Midbrain (tissue), 1 donor: ENCODE data around the gene COQ7.

Experiments used
- DNase-seq: peaks from one replicate; lab custom pipeline; 2025; lab: John Stamatoyannopoulos, UW

COQ7 gene

DNA sequence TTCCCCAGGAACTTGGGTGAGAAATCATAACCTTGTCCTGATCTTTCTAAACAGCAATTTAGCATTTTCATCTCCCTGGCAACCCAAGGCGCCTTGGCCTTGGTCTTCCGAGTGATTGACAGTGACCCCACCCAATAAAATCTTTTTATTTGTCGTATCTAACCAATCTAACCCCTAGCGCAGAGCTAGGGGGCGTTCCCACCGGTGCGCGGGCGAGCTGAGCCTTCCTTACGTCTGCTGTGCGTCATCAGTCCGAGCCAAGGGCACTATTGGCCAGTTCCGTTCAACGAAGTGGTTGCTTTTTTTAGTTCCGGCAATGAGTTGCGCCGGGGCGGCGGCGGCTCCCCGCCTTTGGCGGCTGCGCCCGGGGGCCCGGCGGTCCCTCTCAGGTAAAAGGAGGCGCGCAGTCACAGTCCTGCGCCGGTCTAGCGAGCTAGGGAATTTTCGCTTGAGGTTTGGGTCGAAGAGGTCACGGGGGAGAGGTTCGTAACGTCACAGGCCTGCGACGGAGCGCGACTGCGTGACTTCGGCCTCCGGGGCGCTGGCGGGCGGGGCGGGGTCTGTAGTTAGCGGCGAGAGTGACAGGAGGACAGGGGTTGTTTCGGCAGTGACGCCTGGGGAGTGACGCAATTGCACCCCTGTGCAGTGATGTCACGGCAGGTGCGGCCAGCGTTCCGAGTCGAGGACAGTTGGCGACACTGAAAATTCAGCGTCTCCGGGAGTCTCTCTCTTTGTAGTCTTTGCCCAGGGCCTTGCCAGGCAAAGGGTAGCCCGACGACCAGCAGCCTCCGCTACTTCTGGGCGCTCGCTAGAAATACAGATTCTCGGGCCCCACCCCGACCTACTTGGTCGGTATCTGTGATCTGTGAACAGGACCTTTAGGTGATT, at the start of gene COQ7:
Gene COQ7, plus strand, starts transcription at position 266 of the 888 bp plus-strand sequence. Its CDS starts 51 bp downstream, at position 317.
- DNase-seq = peak; percentile 97

- no peak for DNase-seq
These were observed 46.7 kb upstream of the COQ7 start for GRCh38 chr16:19020689-19021088.

DNA sequence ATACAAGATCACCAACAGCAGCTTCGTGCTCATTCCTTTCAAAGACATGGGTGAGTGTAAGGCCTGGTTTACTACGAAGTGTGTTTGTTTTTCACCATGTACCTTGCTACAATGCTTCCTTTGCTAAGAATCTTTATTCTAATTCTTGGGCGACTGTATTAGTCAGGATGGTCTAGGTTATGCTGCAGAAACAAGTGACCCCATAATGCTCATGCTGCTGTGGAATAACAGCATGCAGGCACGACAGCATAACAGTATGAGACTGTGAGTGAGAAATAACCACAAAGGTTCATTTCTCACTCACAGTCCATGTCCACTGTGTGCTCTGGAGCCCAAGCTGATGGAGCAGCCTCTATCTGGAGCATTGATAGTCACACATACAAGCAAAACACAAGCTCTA, 45.7 kb upstream of the COQ7 start:
- no peak for DNase-seq

- no peak for DNase-seq
These were observed 40.0 kb upstream of the COQ7 start for GRCh38 chr16:19027416-19027815.

- no peak for DNase-seq
These were observed 37.4 kb upstream of the COQ7 start for GRCh38 chr16:19029980-19030379.

- no peak for DNase-seq
These were observed 35.7 kb upstream of the COQ7 start for GRCh38 chr16:19031738-19032137.

DNA sequence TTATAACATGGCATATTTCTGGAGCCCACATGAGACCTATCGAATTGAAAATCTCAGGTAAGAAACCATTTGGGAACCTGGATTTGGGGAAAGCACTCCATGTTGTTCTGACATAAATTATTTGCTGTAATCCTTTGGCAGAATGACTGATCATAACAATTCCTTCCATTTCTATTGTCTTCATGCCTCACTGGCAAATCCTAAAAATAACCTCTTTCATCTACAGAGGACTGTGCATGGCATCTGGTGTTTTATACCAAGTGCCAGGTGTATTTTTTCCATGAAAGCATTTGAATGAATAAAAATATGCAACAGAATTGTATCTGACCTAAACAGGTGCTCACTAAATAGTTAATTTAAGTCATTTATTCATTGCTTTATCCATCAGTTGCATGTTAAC, 33.7 kb upstream of the COQ7 start:
- DNase-seq = no peak

DNA sequence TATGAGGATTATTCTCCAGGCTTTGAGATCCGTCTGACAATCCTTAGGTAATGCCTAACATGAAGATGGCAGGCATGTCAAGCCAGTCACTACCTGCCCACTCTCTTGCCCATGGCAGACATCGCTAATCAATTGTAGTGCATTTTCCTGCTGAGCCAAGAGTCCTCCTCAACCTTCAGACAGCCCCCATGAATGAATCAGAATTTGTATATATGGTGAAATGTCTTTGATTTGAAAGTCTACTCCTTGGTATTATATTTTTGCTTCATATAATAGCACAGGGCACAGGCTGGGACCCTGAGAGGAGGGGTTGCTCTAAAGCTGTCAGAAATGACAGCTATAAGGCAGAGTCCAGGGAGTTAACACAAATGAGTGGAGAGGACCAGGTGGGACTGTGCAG, 27.0 kb upstream of the COQ7 start:
- DNase-seq = no peak

DNA sequence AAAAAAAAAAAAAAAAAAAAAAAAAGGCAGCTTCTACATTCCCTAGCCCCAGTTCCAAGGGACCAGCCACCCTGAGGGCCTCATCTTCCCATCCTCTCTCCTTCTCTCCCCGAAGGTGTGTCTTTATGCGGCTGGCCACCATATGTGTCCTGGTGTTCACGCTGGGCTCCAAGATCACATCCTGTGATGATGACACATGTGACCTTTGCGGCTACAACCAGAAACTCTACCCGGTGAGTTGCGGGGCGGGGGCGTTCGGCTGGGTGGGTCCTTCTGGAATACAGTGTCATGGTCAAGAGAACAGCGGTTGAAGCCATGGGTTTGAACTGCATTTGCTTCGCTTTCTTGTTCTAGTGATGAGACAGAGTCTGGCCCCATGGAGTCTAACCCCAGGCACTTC, 22.6 kb upstream of the COQ7 start:
- DNase-seq = no peak

- no peak for DNase-seq
These were observed 21.4 kb upstream of the COQ7 start for GRCh38 chr16:19046062-19046461.

DNA sequence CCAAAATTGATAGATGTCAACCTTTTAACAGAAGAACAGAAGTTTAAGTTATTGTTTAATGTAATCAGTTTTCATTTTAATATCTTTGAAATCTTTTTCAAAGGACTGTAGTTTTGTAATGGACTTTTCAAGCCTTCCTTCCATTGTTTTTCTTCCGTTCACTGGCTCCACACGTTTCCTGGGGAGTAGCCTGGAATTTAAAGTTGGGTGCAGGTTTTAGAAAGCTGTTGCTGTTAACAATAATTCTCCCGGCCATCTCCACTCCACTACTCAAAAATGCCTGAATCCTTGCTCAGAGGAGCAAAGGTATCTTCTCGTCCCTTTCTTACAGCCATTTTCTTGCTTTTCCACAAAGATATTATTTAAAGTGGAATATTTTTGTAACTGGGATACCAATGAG, 4.7 kb upstream of the COQ7 start:
- no peak for DNase-seq

- DNase-seq = no peak
These were observed 446 bp upstream of the COQ7 start for GRCh38 chr16:19066988-19067348.

GRCh38 chr16:19068237-19068815, 912 bp downstream of the COQ7 start:
- no peak for DNase-seq

- DNase-seq = peak; percentile 44
These were observed 4.7 kb downstream of the COQ7 start for GRCh38 chr16:19071811-19072777.

- DNase-seq = no peak
These were observed 5.9 kb downstream of the COQ7 start for GRCh38 chr16:19073344-19073743.

DNA sequence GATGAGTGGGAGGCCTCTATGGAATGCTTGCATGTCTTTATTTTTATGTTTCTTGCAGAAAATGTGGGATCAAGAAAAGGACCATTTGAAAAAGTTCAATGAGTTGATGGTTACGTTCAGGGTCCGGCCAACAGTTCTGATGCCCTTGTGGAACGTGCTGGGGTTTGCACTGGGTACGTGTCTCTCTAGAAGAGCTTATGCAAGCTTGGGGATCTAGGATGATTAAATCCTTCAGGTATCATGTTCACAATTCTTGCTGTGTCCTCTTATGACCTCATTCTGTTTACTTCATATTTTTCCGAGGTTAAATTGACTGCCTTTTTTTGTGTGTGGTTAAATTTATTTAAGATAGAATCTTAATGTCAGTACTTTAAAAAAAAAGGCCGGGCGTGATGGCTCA, 6.4 kb downstream of the COQ7 start:
- DNase-seq = no peak

DNA sequence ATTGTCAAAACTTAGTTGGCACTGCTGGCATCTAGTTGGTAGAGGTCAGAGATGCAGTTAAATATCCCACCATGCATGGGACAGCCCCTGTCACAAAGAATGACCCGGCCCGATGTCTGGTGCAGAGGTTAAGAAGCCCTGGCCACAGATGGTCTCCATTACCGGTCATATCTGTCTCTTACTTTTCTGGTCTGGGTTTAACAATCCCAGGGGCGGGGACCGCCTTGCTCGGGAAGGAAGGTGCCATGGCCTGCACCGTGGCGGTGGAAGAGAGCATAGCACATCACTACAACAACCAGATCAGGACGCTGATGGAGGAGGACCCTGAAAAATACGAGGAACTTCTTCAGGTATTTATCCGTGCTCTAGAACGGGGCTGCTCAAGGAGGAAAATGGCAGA, 8.1 kb downstream of the COQ7 start:
- no peak for DNase-seq

DNA sequence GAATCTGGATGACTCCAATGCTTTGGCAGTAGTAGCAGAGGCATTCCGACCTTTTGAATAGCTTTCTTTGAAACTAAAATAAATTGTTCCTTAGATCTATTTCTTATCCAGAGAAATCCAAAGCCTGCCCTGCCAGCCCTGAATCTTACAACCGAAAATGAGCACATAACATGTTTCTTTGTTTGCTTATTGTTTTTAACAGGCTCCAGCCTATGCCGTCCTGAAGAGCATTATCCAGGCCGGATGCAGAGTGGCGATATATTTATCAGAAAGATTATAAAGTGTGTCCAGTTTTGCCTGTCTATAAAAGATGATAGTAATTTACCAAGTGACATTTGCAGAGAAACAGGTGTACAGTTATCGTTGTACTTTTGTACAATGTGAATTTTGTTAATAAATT, 10.5 kb downstream of the COQ7 start:
- no peak for DNase-seq

DNA sequence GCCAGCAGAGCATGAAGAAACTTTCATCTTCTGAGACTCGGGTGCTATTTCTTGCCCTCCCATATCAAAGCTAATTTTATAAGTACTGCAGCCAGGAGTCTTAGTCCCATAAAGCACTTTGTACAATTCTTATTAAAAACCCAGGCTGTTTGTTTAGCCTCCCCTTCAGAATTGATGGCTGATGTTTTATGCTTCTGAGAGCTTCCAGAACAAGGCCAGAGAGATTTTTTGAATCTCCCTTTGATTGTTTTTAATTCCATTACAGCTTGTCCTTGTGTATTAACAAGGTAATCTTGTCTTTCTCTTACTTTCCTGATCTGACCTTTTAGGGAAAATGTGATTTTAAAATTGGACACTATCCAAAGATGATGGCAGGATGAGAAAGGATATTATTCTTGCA, 16.3 kb downstream of the COQ7 start:
- no peak for DNase-seq

DNA sequence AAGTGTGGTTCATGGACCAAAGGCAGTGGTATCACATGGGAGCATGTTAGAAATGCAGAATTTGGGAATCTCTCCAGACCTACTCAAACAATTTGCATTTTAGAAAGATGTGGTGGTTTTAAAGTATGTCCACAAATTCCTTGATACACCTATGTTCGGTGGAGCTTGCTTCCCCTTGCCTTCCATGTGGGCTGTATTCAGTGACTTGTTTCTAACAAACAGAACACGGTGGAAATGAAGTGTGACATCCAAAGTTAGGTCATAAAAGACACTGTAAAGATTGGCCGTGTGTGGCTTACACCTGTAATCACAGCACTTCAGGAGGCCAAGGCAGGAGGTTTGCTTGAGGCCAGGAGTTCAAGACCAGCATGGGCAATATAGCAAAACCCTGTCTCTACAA, 16.7 kb downstream of the COQ7 start:
- DNase-seq = no peak

GRCh38 chr16:19084879-19085278, 17.5 kb downstream of the COQ7 start:
- no peak for DNase-seq

- DNase-seq = no peak
These were observed 18.3 kb downstream of the COQ7 start for GRCh38 chr16:19085679-19086200.
